ENCODE measurements around the gene WHRN. TPM values are rescaled to one million over a fixed set of nuclear protein-coding genes. Genes with fewer than 3 reads are reported as not detected.

The WHRN gene
- total and polyA plus RNA-seq, 2 experiments from 2014 or later = 8.3 to 8.9 TPM

DNA sequence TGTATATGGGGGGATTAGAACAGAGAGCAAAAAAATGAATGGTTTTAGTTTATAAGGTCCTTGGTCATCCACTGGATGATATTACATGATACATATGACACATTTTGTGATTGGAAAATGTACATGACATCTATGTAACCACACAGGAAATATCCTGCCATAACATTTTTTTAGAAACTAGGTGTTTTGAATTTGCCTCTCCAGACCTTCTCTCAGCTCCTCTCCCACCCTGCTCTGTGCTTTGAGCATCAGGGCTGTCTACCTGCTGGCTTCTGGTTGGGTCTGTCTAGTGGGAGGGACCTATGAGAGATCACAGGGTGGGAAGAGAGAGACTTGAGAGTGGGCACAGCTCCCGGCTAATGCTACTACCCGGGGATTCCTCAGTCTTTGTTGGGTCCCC lies 141.8 kb downstream of the WHRN start:
- Histone ChIP-seq H3K4me3 (no peak overlapping the region), H3K27ac (ENCODE audit: low read depth) (no peak overlapping the region), H3K36me3 (ENCODE audit: insufficient read depth) (peaks cover 17% of the 10 kb centered on the region; the same call in 1 of the 2 replicates), H2AFZ (no peak overlapping the region), H3K9me2 (ENCODE audit: insufficient read depth) (no peaks in the 10 kb centered on the region), H3K4me2 (no peak overlapping the region), H3K79me2 (replicated peaks; ENCODE audit: insufficient read depth) (peaks cover under 1% of the 10 kb centered on the region; the same call in 1 of the 2 replicates), H3F3A (replicated peaks; ENCODE audit: low read depth) (no peaks in the 10 kb centered on the region), H3K27me3 (ENCODE audit: insufficient read depth) (no peaks in the 10 kb centered on the region), H4K20me1 (replicated peaks; ENCODE audit: insufficient read depth) (no peaks in the 10 kb centered on the region), H3K4me1 (ENCODE audit: insufficient read depth) (no peaks in the 10 kb centered on the region)
- Mint-ChIP-seq H3K4me1 (peaks cover 9% of the 10 kb centered on the region), H3K9me3 (no peaks in the 10 kb centered on the region), H3K4me3 (no peak overlapping the region), H3K27me3 (ENCODE audit: insufficient read depth, low read depth, poor library complexity) (peaks cover 6% of the 10 kb centered on the region), H3K36me3 (ENCODE audit: low read depth) (peaks cover 83% of the 10 kb centered on the region), H3K27ac (no peak overlapping the region)
- ATAC-seq = no peak
- no peak for DNase-seq (ENCODE audit: low spot score)
- TF ChIP-seq, protein P1, sequence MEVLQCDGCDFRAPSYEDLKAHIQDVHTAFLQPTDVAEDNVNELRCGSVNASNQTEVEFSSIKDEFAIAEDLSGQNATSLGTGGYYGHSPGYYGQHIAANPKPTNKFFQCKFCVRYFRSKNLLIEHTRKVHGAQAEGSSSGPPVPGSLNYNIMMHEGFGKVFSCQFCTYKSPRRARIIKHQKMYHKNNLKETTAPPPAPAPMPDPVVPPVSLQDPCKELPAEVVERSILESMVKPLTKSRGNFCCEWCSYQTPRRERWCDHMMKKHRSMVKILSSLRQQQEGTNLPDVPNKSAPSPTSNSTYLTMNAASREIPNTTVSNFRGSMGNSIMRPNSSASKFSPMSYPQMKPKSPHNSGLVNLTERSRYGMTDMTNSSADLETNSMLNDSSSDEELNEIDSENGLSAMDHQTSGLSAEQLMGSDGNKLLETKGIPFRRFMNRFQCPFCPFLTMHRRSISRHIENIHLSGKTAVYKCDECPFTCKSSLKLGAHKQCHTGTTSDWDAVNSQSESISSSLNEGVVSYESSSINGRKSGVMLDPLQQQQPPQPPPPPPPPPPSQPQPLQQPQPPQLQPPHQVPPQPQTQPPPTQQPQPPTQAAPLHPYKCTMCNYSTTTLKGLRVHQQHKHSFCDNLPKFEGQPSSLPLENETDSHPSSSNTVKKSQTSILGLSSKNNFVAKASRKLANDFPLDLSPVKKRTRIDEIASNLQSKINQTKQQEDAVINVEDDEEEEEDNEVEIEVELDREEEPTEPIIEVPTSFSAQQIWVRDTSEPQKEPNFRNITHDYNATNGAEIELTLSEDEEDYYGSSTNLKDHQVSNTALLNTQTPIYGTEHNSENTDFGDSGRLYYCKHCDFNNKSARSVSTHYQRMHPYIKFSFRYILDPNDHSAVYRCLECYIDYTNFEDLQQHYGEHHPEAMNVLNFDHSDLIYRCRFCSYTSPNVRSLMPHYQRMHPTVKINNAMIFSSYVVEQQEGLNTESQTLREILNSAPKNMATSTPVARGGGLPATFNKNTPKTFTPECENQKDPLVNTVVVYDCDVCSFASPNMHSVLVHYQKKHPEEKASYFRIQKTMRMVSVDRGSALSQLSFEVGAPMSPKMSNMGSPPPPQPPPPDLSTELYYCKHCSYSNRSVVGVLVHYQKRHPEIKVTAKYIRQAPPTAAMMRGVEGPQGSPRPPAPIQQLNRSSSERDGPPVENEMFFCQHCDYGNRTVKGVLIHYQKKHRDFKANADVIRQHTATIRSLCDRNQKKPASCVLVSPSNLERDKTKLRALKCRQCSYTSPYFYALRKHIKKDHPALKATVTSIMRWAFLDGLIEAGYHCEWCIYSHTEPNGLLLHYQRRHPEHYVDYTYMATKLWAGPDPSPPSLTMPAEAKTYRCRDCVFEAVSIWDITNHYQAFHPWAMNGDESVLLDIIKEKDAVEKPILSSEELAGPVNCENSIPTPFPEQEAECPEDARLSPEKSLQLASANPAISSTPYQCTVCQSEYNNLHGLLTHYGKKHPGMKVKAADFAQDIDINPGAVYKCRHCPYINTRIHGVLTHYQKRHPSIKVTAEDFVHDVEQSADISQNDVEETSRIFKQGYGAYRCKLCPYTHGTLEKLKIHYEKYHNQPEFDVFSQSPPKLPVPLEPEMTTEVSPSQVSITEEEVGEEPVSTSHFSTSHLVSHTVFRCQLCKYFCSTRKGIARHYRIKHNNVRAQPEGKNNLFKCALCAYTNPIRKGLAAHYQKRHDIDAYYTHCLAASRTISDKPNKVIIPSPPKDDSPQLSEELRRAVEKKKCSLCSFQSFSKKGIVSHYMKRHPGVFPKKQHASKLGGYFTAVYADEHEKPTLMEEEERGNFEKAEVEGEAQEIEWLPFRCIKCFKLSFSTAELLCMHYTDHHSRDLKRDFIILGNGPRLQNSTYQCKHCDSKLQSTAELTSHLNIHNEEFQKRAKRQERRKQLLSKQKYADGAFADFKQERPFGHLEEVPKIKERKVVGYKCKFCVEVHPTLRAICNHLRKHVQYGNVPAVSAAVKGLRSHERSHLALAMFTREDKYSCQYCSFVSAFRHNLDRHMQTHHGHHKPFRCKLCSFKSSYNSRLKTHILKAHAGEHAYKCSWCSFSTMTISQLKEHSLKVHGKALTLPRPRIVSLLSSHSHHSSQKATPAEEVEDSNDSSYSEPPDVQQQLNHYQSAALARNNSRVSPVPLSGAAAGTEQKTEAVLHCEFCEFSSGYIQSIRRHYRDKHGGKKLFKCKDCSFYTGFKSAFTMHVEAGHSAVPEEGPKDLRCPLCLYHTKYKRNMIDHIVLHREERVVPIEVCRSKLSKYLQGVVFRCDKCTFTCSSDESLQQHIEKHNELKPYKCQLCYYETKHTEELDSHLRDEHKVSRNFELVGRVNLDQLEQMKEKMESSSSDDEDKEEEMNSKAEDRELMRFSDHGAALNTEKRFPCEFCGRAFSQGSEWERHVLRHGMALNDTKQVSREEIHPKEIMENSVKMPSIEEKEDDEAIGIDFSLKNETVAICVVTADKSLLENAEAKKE (CRISPR knock-in tag; IDR thresholded peaks at IDR 0.05) = no peak
- TF ChIP-seq ZNF114 (CRISPR knock-in tag; IDR thresholded peaks at IDR 0.05) = no peak
- no peak for TF ChIP-seq CTCF (conservative IDR thresholded peaks at IDR 0.05; ENCODE audit: low read depth in 2 of 2)
- TF ChIP-seq JUNB (IDR thresholded peaks at IDR 0.05; ENCODE audit: unreplicated experiment) = no peak
- no peak for TF ChIP-seq EZH2 (IDR thresholded peaks at IDR 0.05; ENCODE audit: low read depth, unreplicated experiment)
- TF ChIP-seq ETS1 (IDR thresholded peaks at IDR 0.05) = no peak
- TF ChIP-seq, protein P2, sequence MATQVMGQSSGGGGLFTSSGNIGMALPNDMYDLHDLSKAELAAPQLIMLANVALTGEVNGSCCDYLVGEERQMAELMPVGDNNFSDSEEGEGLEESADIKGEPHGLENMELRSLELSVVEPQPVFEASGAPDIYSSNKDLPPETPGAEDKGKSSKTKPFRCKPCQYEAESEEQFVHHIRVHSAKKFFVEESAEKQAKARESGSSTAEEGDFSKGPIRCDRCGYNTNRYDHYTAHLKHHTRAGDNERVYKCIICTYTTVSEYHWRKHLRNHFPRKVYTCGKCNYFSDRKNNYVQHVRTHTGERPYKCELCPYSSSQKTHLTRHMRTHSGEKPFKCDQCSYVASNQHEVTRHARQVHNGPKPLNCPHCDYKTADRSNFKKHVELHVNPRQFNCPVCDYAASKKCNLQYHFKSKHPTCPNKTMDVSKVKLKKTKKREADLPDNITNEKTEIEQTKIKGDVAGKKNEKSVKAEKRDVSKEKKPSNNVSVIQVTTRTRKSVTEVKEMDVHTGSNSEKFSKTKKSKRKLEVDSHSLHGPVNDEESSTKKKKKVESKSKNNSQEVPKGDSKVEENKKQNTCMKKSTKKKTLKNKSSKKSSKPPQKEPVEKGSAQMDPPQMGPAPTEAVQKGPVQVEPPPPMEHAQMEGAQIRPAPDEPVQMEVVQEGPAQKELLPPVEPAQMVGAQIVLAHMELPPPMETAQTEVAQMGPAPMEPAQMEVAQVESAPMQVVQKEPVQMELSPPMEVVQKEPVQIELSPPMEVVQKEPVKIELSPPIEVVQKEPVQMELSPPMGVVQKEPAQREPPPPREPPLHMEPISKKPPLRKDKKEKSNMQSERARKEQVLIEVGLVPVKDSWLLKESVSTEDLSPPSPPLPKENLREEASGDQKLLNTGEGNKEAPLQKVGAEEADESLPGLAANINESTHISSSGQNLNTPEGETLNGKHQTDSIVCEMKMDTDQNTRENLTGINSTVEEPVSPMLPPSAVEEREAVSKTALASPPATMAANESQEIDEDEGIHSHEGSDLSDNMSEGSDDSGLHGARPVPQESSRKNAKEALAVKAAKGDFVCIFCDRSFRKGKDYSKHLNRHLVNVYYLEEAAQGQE (IDR thresholded peaks at IDR 0.05; ENCODE audit: unreplicated experiment) = no peak
- TF ChIP-seq POLR2AphosphoS5 (IDR thresholded peaks at IDR 0.05; ENCODE audit: low read depth) = no peak
- no peak for TF ChIP-seq CREB1 (CRISPR knock-in tag; IDR thresholded peaks at IDR 0.05; ENCODE audit: low read depth)
- TF ChIP-seq STAT1 (IDR thresholded peaks at IDR 0.05; ENCODE audit: unreplicated experiment) = no peak
- no peak for TF ChIP-seq EZH2phosphoT487 (IDR thresholded peaks at IDR 0.05; ENCODE audit: unreplicated experiment)
- no peak for TF ChIP-seq NANOG (IDR thresholded peaks at IDR 0.05; ENCODE audit: borderline replicate concordance)
- TF ChIP-seq ZNF331 (CRISPR knock-in tag; IDR thresholded peaks at IDR 0.05; ENCODE audit: low read depth) = no peak

Data from GM23338 (cell line).